H1 (cell line): ENCODE results near the gene TNS1. TPM values are rescaled to one million over a fixed set of nuclear protein-coding genes. Genes with fewer than 3 reads are reported as not detected.

ENCODE experiments used
- CHD7 ChIP-seq: fragments of 300-600 bp; sonication (generic); IDR thresholded peaks from 2 replicates; pipeline ENCODE4 v1.7.1; 2012; ENCODE audit warnings: low read length, moderate library complexity, mild to moderate bottlenecking, inconsistent platforms; ENCODE audit not compliant: insufficient replicate concordance
- polyA plus RNA-seq, 7 experiments: library from polyadenylated mRNA; depleted of rRNA in 3 of 7; stranded (reverse) in 5 of 7; unstranded in 2 of 7; fragments of >200 nt in 5 of 7; fragments of 200-250 nt in 2 of 7; gene quantifications; 1 replicate in 5 of 7; 2 replicates in 1 of 7; 4 replicates in 1 of 7; pipeline versions ENCODE4 v1.2.1 to v1.2.3, GENCODE V29; 2011 to 2013; ENCODE audit warnings: missing spikeins in 2 of 7, mixed read lengths in 2 of 7
- total RNA-seq: library from RNA; stranded (reverse); fragmentation: NEBNext Ultra II Directional; extraction: Animal tissue kit (Norgen Biotek cat#: 25700); gene quantifications from 2 replicates; pipeline ENCODE4 v1.2.1, GENCODE V29; 2021

The TNS1 gene
- total and polyA plus RNA-seq, 2 of the 8 experiments (the other 6 are each of a cell fraction or from before 2014, with no cell fraction given): 1.5 to 5.1 TPM

- no peak for TF ChIP-seq CHD7
- TF ChIP-seq, all 59 proteins: peak for 0
These were observed 27.8 kb upstream of the TNS1 start (continued) for GRCh38 chr2:218030409-218031195.
